Neural progenitor cell (in vitro differentiated cells): Measurements from ENCODE around the gene VSIG10L.

Experiments
- CTCF ChIP-seq: fragments of 200-600 bp; sonication (generic); IDR thresholded peaks from 2 replicates; pipeline ENCODE4 v1.5.1; 2017; ENCODE audit warnings: antibody characterized with exemption, mild to moderate bottlenecking
- EZH2 ChIP-seq: fragments of 200-600 bp; sonication (generic); IDR thresholded peaks from 2 replicates; pipeline ENCODE4 v1.6.1; 2017; ENCODE audit warnings: antibody characterized with exemption, mild to moderate bottlenecking, moderate library complexity
- EZH2phosphoT487 ChIP-seq: fragments of 200-600 bp; sonication (generic); IDR thresholded peaks from 2 replicates; pipeline ENCODE4 v1.6.1; 2017; ENCODE audit warnings: antibody characterized with exemption

- TF ChIP-seq CTCF (no peak), EZH2 (no peak), EZH2phosphoT487 (no peak)
These were observed 44.5 kb downstream of the VSIG10L start for GRCh38 chr19:51297406-51297805.
